ENCODE measurements around the gene MAP3K5. TPM values are rescaled to one million over a fixed set of nuclear protein-coding genes. Genes with fewer than 3 reads are reported as not detected.
"Not testable (repeated sequence)": the region's sequence is repeated elsewhere in the genome, so short reads cannot be mapped to it uniquely, and the experiment has no call there.

MAP3K5 gene
- total and polyA plus RNA-seq, 9 donors = 37.0 to 217 (median 80.2) TPM

DNA sequence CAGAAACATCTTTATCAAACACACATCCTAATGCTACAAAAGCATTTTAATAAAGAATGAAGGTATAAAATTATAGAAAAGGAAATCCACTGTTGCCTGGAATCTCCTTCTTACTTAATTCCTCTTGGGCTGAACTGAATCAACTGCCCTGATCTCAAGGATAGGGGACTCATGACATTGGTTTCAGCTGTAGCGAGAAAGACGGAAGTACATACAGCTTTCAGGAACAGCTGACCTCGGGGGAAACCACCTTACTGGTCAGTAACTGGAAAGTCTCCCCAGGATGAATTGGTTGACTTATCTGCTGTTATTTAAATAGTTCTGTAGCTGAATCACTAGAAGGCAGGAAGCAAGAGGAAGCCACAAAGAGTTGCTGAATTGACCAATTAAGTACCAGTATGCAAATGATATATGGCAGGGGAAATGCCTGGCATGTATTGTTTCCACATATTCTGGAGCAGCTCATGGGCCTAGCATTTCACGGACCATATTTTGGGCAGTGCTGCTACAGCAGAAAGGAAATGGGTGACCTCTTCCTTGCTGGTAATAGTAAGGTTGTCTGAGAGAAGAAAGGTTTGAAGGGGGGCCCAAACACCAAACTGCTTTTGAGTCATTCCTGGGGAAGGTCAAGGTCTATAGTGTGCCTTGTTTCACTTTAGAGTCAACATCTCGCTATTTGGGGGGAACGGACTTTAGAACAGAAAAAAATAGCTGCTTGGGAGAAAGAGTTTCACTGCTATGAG lies 198.4 kb downstream of the MAP3K5 start:
- no peaks in the 10 kb centered on the region for H3K36me3 ChIP-seq
- H3K4me3 ChIP-seq = no peak overlapping the region
- intact Hi-C loops (cut with DNase I) = no loop called here
- peaks cover 5% of the 10 kb centered on the region for H3K4me1 ChIP-seq (ENCODE audit: insufficient read depth)
- no peaks in the 10 kb centered on the region for H3K9me3 ChIP-seq
- no peak for DNase-seq
- H3K27ac ChIP-seq = no peak overlapping the region
- no peak for TF ChIP-seq EP300 (IDR thresholded peaks at IDR 0.05)
- no peak for TF ChIP-seq POLR2A (IDR thresholded peaks at IDR 0.05)
- TF ChIP-seq CTCF (IDR thresholded peaks at IDR 0.05) = no peak
- WGBS, 3 donors = 40 to 54% (median 54%) methylated on average over 6 of the region's 6 CpGs
- H3K27me3 ChIP-seq = no peaks in the 10 kb centered on the region

DNA sequence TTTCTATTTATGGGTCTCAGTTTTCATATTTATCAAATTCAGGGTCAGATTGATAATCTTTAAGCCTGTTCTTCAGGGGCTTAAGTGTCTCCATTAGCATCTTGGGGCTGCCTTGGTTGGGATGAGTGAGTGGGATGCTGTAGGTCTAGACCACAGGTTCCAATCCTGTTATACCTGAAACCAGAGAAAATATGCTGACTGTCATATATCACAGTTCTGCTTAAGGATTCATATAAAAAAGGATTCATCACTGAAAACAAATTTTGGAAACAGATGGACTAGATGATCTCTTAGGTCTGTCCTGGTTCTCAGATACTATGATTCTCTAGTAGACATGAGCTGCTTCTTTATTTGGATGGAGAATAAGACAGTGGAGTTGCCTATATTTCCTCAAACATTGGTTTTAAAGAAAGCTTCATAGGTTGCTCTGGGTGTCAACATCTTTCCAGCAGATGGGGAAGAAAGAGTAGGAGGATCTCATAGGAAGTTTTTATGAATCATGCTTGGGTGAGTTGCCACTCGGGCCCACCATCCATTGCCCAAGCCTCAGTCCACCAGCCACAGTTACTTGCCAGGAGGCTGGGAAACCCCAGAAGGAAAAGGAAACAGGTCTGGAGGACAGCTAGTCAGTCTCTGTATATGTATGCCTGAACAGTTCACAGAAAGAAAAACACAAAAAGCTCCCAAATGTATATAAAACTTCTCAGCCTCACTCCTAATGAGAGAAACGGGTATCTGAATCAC lies 199.2 kb downstream of the MAP3K5 start:
- intact Hi-C loops (cut with DNase I) = no loop called here
- Histone ChIP-seq H3K36me3 (no peaks in the 10 kb centered on the region), H3K27ac (no peak overlapping the region), H3K9me3 (no peaks in the 10 kb centered on the region), H3K4me3 (no peak overlapping the region), H3K27me3 (no peaks in the 10 kb centered on the region), H3K4me1 (ENCODE audit: insufficient read depth) (peaks cover 5% of the 10 kb centered on the region)
- 84 to 88% (median 84%) methylated on average over 2 of the region's 2 CpGs for WGBS, 3 donors
- no peak for DNase-seq
- no peak for TF ChIP-seq CTCF (IDR thresholded peaks at IDR 0.05)
- TF ChIP-seq POLR2A (IDR thresholded peaks at IDR 0.05) = no peak
- TF ChIP-seq EP300 (IDR thresholded peaks at IDR 0.05) = no peak

DNA sequence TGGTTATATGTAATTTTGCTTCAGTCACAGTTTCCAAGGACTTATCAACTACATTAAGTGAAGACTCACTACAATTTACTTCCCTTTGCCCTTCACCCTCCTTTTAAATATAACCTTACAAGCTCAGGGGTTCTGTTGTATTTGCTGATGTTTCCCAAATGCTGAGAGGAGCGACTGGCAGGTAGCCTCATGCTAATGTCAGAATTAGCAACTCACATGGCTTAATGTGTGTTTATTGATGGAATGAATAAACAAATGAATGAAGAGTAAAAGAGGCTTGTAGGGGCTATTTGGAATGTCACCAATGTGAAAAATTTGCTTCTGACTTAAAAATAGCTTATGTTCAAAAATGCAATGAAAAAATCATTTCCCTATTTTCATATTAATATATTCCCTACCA lies 200.7 kb downstream of the MAP3K5 start:
- TF ChIP-seq POLR2A (IDR thresholded peaks at IDR 0.05) (no peak), EP300 (IDR thresholded peaks at IDR 0.05) (no peak), CTCF (IDR thresholded peaks at IDR 0.05) (no peak)
- intact Hi-C loops (cut with DNase I) = no loop called here
- Histone ChIP-seq H3K4me1 (ENCODE audit: insufficient read depth) (peaks cover 7% of the 10 kb centered on the region), H3K9me3 (no peaks in the 10 kb centered on the region), H3K36me3 (no peaks in the 10 kb centered on the region), H3K27me3 (no peaks in the 10 kb centered on the region), H3K4me3 (no peak overlapping the region), H3K27ac (no peak overlapping the region)
- DNase-seq = no peak
- 77 to 94% (median 89%) methylated on average over 1 of the region's 1 CpG for WGBS, 3 donors

- intact Hi-C loops (cut with DNase I); H3K9me3 ChIP-seq; H3K27ac ChIP-seq; H3K4me1 ChIP-seq (ENCODE audit: insufficient read depth); H3K4me3 ChIP-seq; DNase-seq; H3K27me3 ChIP-seq; H3K36me3 ChIP-seq: not testable (repeated sequence)
- 95 to 99% (median 96%) methylated on average over 2 of the region's 2 CpGs for WGBS, 3 donors
Observed at GRCh38 chr6:136590846-136591245, 201.4 kb downstream of the MAP3K5 start.

DNA sequence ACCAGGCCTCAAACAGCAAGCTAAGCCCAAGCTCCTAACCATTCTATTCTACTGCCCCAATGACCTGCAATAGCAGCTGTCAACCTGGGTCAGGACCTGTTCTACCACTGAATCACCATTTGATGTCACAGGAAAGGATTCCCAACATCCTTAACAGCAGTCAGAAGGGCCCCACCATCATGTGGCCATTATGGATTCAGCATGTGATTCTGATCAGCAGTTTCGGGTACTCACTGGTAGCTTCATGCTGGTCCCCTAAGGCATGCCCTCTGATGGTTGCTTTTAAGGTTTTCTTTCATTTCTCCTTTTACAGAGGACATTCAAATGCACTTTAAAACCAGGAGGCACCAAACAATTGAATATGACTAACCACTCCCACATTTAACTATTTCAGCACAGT lies 204.8 kb downstream of the MAP3K5 start:
- 93 to 96% (median 96%) methylated on average over 1 of the region's 1 CpG for WGBS, 3 donors
- Histone ChIP-seq H3K27me3 (no peaks in the 10 kb centered on the region), H3K4me1 (ENCODE audit: insufficient read depth) (peaks cover 8% of the 10 kb centered on the region), H3K9me3 (no peaks in the 10 kb centered on the region), H3K27ac (peak overlapping the region in 1 of 2 donors; percentile 66), H3K4me3 (no peak overlapping the region), H3K36me3 (no peaks in the 10 kb centered on the region)
- no peak for DNase-seq
- intact Hi-C loops (cut with DNase I) = loop anchor here in 3 of 4 donors (10.0 kb wide), 2 partner anchors 57 to 207 kb away; partner anchors contain the start of gene MAP3K5 (in 1 of the 3)
- TF ChIP-seq CTCF (IDR thresholded peaks at IDR 0.05) = no peak
- TF ChIP-seq POLR2A (IDR thresholded peaks at IDR 0.05) = no peak
- TF ChIP-seq EP300 (IDR thresholded peaks at IDR 0.05) = no peak
